OCI-LY3 (cell line): ENCODE data around the gene CUL2.

Source experiments
- CTCF ChIP-seq: fragments of 200-600, 300-600 bp; sonication (generic); IDR thresholded peaks from 2 replicates; pipeline ENCODE4 v1.5.1; 2014; ENCODE audit warnings: antibody characterized with exemption, low read length, low read depth
- EZH2phosphoT487 ChIP-seq: fragments of 200-600 bp; shearing (Covaris generic); IDR thresholded peaks from 2 replicates; pipeline ENCODE4 v1.6.1; 2018; ENCODE audit warnings: antibody characterized with exemption, mixed run types, low read depth

GRCh38 chr10:35004651-35005050 lies 85.5 kb downstream of the CUL2 start:
- TF ChIP-seq CTCF: no peak
- TF ChIP-seq EZH2phosphoT487: no peak
